HG03280 (cell line): ENCODE measurements around the gene RUFY2.
A peak's percentile ranks its signal among the peaks of the same experiment; 100 is the strongest.

ENCODE experiments used
- ATAC-seq: cut with Tn5 transposase; IDR thresholded peaks from one replicate; pipeline ENCODE4 v1.9.1; 2021; ENCODE audit warnings: mild to moderate bottlenecking, moderate library complexity; ENCODE audit not compliant: unreplicated experiment

The RUFY2 gene

GRCh38 chr10:68364101-68364886, 42.8 kb downstream of the RUFY2 start:
- no peak for ATAC-seq

GRCh38 chr10:68362590-68362989, 44.5 kb downstream of the RUFY2 start:
- no peak for ATAC-seq

GRCh38 chr10:68359189-68359588, 47.9 kb downstream of the RUFY2 start:
- no peak for ATAC-seq

DNA sequence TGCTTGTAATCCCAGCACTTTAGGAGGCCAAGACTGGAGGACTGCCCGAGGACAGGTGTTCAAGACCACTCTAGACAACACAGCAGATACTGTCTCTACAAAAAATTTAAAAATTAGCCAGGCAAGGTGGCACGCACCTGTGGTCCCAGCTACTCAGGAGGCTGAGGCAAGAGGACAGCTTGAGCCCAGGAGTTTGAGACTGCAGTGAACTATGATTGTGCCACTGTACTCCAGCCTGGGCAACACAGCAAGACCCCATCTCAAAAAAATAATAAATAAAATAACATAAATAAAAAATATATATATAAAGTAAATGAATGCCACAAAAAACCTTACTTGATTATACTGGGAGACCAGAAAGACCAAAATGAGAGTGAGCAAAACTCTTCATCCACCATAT, 53.5 kb downstream of the RUFY2 start:
- ATAC-seq, result no peak

- no peak for ATAC-seq
Observed at GRCh38 chr10:68348265-68348741, 58.8 kb downstream of the RUFY2 start.

DNA sequence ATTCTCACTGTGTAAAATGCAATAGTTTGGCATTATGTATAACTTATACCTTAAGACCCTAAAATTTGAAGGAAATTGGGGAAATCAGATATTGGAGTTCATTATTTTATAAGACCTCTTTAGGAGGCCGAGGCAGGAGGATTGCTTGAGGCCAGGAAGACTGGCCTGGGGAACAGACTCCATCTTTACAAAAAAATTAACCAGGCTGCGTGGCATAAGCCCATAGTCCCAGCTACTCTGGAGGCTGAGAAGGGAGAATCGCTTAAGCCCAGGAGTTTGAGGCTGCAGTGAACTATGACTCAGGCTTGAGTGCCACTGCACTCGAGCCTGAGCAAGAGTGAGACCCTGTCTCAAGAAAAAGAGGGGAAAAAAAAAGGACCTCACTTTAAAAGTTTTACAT, 60.3 kb downstream of the RUFY2 start:
- ATAC-seq, result no peak

DNA sequence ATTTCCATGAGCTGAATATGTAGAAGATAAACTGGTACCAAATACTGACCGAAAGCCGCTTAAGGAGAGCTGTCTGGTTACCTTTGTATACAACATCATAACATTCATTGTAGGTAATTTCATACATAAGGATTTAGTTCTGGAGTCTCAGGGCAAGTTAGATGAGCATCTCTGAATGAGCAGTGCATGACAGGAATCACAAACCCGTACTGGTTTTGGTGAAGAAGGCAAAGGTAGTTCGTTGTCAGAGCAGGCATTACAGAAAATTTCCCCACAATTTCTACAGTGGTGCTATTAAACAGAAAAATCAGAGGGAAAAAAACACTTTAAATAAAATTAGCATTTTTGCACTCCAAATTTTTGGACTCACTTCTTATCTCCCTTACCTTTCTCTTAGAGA, 61.5 kb downstream of the RUFY2 start:
- ATAC-seq, result no peak

DNA sequence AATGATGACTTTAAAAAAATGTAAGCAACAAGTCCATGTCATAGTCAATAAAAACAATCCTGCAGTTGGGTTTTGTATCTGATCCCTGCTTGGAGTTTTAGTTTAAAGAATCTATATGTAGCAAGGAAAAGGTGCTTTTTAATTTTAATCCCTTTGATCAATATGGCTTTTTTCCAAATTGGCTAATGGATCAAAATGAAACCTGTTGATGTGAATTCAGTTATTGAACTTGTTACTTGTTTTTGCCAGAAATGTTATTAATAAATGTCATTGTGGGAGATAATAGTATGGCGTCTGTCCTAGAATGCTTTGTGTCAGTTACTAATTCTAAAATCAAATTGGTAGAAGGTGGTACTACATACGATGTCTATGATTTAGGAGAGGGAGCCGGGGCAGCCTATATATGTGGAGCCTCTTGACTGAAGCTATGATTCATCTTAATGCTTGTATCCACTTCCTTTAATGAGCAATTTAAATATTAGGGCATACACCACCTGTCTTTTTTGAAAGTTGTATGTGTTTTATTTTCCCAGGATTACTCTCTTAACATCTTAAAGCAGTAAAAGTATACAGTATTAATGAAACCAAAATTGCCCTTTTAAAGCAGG, 64.1 kb downstream of the RUFY2 start:
- no peak for ATAC-seq

GRCh38 chr10:68340358-68341080, 66.6 kb downstream of the RUFY2 start:
- ATAC-seq, result no peak

DNA sequence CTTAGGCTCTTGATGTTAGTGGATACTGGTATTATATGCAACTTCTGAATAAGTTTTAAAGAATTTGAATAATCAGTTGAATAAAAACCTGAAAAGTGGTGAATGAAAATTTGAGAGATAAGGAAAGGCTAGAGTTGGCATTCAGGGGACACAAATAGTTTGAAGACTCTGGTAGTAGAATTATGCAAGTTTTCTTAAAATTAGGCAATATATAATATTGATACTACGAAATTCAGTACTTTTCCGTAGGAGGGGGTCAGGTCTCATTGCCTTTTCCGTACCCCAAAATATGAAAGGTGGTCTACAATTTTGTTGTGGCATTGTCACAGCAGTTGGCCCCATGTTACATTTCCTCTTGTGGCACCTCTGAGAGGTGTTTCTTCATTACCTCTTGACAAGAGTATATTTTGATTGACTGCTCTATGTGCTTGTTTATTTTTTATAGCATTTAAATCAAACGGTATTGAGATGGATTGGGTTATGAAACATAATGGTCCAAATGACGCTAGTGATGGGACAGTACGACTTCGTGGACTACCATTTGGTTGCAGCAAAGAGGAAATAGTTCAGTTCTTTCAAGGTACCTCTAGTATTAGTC, 70.2 kb downstream of the RUFY2 start:
- no peak for ATAC-seq

GRCh38 chr10:68334672-68335467, 72.2 kb downstream of the RUFY2 start:
- ATAC-seq, result no peak

- no peak for ATAC-seq
Observed at GRCh38 chr10:68333440-68334431, 73.3 kb downstream of the RUFY2 start.

- no peak for ATAC-seq
Observed at GRCh38 chr10:68333058-68333395, 74.0 kb downstream of the RUFY2 start.

DNA sequence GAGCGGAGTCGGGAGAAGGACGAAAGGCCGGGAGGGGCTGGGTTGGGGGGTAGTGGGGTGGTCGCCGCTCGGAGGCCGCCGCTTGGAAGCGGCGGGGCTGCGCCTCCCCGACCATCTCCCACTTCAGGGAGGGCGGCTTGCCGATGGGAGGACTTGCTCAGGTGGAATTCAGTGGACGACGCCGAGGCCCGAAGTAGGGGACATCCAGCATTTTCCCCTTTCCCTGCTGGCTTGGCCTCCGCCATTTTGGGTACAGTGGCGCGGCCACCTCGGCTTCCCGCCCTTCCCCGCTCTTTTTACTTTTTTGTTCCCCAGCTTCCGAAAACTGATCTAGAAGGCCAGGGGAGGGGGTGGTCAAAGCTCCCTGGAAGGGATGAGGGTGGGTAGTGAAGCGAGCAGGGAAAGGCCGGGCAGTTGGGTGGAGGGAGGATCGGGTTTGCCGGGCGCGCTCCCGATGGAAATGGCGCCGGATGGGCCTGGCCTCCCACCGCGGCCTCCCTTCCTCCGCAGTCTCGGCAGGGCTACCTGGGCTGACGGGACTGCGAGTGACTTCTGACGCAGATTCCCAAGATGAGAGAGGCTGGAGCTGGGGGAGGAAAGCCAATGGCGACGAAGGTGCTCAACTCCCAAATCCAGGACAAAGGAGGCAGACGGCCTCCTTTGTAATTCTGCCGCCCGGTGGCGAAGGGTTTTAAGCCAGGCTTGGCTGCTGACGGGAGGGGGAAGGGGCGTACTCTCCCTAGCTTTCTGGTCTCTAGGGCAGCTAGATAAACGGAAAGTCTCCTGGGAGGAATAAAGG, 74.6 kb downstream of the RUFY2 start, which contains the start of gene PBLD:
Gene PBLD, minus strand, starts transcription at position 670 of the 799 bp plus-strand sequence. CDS start 26,084 bp downstream, outside the sequence.
- peak; percentile 22 for ATAC-seq

- ATAC-seq, result peak; percentile 83
Observed at GRCh38 chr10:68331455-68332258, 75.4 kb downstream of the RUFY2 start, which contains the start of gene HNRNPH3. HNRNPH3 (plus strand) TSS chr10:68332064; CDS start chr10:68337222, 5,158 bp downstream.

DNA sequence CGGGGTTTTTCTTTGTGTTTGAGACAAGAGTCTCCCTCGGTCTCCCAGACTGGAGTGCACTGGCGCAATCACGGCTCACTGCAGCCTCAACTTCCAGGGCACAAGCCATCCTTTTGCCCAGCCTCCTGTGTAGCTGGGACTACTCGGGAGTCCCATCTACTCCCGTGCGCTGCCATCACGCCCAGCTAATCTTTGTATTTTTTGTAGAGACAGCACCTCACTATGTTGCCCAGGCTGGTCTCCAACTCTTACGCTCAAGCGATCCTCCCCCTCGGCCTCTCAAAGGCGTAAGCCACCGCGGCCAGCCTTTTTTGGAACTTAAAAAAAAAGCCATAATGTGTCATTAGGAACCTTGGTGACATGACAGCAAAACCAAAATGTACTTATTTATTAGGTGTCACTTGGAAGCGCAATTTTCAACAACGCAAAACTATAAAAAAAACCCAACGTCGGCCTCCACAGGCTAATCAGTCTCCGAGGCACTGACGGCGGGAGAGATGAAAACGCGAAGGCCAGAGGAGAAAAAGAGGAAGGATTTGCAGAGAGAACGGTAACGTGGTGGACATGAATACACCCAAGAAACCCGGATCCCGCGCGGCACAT, 76.1 kb downstream of the RUFY2 start:
- ATAC-seq, result no peak

DNA sequence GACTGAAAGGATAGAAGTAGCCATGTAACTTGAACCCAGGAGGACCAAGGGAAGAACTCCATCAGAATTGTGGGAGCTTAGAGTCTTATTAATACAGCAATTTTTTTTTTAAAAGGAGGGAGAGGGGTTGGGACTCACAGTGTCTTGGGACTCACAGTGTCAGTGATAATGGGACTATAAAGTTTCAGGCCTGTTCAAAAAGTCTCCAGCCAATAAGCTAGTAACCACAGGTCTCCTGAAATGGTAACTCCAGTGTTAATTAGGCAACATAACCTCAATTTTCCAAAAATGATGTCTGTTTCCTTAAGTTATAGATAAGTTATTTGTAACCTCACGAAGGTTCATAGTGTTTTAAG, 77.6 kb downstream of the RUFY2 start:
- no peak for ATAC-seq
